ENCODE measurements around the gene KPNA1.

KPNA1 gene

GRCh38 chr3:122374034-122374433 is 140.7 kb downstream of the KPNA1 start:
- DNase-seq, result no peak
